WERI-Rb-1 (cell line): Measurements from ENCODE around the gene RGS1.

ENCODE experiments used
- DNase-seq: peaks from one replicate; pipeline ENCODE4 v3.0.0-alpha.2; 2020
- H3K27ac ChIP-seq: fragments of 250-450 bp; sonication (Bioruptor Pico); 2 replicates; pipeline ENCODE4 v1.5.1; 2020; ENCODE audit warnings: mild to moderate bottlenecking, moderate library complexity
- H3K27me3 ChIP-seq: fragments of 250-450 bp; sonication (Bioruptor Pico); 2 replicates; pipeline ENCODE4 v1.5.1; 2021; ENCODE audit warnings: mild to moderate bottlenecking, low read depth, moderate library complexity; ENCODE audit not compliant: insufficient read depth, severe bottlenecking
- H3K36me3 ChIP-seq: fragments of 250-450 bp; sonication (Bioruptor Pico); 2 replicates; pipeline ENCODE4 v1.5.1; 2020; ENCODE audit warnings: mild to moderate bottlenecking, moderate library complexity
- H3K4me3 ChIP-seq: 2 replicates; pipeline ENCODE4 v1.5.1; 2011; ENCODE audit warnings: low read depth, mild to moderate bottlenecking, control low read depth, low read length
- H3K9me3 ChIP-seq: fragments of 250-450 bp; sonication (Bioruptor Pico); 2 replicates; pipeline ENCODE4 v1.5.1; 2021; ENCODE audit warnings: mild to moderate bottlenecking, moderate library complexity; ENCODE audit not compliant: severe bottlenecking
- TF ChIP-seq, protein P1 (sequence below): IDR thresholded peaks from 2 replicates; pipeline ENCODE4 v1.5.1; 2011; ENCODE audit warnings: low read depth, mild to moderate bottlenecking, control low read depth, inconsistent platforms, low read length

RGS1 gene

DNA sequence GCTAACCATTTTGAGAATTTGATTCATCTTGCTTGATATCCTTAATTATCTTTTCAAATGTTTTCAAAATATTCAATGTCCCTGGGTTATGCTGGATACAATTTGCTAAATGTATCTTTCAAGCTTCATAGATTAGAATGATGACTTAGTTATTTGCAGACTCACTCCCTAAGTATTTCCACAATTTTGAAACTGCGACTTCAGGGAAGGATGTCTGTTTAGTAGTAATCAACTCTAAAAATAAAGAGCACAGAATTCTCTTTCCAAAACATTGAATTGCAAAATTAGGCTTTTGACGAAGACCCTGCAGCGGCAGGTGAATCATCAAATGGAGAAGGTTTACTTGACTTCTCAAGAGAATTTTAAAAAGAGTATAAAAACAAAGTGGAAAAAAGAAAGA lies 14.2 kb downstream of the RGS1 start:
- H3K27ac ChIP-seq, result no peak overlapping the region
- H3K36me3 ChIP-seq, result no peaks in the 10 kb centered on the region
- no peak for DNase-seq
- H3K27me3 ChIP-seq, result no peaks in the 10 kb centered on the region
- TF ChIP-seq, protein P1, sequence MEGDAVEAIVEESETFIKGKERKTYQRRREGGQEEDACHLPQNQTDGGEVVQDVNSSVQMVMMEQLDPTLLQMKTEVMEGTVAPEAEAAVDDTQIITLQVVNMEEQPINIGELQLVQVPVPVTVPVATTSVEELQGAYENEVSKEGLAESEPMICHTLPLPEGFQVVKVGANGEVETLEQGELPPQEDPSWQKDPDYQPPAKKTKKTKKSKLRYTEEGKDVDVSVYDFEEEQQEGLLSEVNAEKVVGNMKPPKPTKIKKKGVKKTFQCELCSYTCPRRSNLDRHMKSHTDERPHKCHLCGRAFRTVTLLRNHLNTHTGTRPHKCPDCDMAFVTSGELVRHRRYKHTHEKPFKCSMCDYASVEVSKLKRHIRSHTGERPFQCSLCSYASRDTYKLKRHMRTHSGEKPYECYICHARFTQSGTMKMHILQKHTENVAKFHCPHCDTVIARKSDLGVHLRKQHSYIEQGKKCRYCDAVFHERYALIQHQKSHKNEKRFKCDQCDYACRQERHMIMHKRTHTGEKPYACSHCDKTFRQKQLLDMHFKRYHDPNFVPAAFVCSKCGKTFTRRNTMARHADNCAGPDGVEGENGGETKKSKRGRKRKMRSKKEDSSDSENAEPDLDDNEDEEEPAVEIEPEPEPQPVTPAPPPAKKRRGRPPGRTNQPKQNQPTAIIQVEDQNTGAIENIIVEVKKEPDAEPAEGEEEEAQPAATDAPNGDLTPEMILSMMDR, result no peak
- H3K9me3 ChIP-seq, result no peaks in the 10 kb centered on the region
- H3K4me3 ChIP-seq, result no peak overlapping the region

DNA sequence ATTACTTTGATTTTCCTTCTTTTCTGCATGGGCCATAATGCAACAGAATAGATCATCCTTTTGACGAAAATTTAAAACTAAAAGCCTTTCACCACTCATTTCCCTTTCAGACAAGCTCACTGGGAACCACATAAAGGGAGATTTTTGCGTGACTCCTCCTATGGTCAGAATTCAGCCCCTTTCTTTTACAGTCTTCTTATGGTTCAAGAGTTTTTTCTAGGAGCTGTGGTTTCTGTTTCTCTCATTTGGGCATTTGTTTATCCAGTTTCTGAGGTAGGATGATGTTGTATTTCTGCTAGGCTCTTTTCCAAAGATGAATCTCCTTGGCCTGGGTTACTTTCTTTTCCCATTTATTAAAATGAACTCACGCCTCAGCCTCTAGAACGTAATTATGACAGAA lies 16.9 kb downstream of the RGS1 start:
- H3K9me3 ChIP-seq, result no peaks in the 10 kb centered on the region
- no peak for DNase-seq
- no peaks in the 10 kb centered on the region for H3K36me3 ChIP-seq
- no peaks in the 10 kb centered on the region for H3K27me3 ChIP-seq
- TF ChIP-seq, protein P1, result no peak
- no peak overlapping the region for H3K27ac ChIP-seq
- no peak overlapping the region for H3K4me3 ChIP-seq

DNA sequence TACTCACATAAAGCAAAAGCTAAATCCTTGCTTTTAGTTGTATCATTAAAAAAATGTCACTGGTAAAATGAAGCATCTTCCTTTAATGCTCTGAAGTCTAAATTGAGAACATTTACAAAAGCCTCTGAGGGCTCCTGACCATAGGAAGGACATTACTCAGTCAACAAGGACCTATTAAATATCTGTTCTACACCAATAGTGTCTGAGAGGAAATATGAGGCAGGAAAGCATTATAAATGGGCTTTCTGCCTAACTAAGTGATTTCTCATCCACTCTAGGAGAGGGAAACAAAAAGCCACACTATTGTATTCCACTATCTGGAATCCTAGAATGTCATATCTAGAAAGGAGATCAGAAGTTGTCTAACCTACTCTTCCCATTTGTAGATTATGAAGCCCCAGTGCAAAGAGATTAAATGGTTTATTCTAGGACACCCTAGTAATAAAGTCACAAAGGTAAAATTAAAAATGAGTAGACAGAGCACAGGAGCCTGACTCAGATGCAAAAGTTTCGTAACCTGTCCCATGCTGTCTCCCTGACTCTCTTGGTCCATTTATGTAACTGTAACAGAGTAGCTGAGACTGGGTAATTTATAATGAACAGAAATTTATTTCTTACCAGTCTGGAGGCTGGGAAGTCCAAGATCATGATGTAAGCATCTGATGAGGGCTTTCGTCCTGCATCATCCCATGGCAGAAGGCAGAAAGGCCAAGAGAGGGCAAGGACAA lies 17.6 kb downstream of the RGS1 start:
- Histone ChIP-seq H3K27me3 (no peaks in the 10 kb centered on the region), H3K9me3 (no peaks in the 10 kb centered on the region), H3K4me3 (no peak overlapping the region), H3K36me3 (no peaks in the 10 kb centered on the region), H3K27ac (no peak overlapping the region)
- no peak for DNase-seq
- TF ChIP-seq, protein P1, result no peak

DNA sequence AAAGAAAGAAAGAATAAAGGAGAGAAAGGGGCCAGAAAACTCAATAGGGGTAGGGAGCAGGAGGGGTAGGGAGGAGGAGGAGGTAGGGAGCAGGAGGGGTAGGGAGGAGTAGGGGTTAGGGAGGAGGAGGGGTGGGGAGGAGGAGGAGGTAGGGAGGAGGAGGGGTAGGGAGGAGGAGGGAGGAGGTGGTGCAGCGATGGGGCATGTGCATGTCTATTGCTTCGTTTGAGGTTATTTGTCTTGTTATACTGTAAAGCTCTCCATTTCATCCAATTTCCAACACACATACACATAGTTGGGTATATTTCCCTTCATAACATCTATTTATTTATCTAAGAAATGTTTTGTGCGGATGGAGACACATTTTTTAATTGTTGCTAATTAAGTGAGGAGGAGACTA lies 19.7 kb downstream of the RGS1 start:
- Histone ChIP-seq H3K27me3 (no peaks in the 10 kb centered on the region), H3K36me3 (no peaks in the 10 kb centered on the region), H3K27ac (no peak overlapping the region), H3K4me3 (no peak overlapping the region), H3K9me3 (no peaks in the 10 kb centered on the region)
- no peak for DNase-seq
- TF ChIP-seq, protein P1, result no peak

DNA sequence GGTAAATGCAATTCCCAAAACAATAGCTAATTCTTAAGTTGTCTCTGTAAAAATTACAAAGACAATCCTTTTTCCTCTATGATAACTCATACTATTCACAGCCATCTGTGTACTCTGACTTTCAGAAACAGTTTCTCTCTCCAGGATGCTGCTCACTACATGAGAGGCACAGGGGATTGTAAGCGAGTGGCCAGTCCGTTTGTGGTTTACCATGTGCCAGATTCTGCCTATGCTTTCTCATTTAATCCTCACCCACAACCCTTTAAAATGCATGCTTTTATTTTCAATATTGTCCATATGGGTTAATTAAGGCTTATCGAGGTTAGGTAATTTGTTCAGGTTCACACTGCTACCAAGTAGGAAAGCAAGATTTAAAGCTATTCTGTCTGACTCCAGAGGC lies 23.0 kb downstream of the RGS1 start:
- Histone ChIP-seq H3K9me3 (no peaks in the 10 kb centered on the region), H3K27ac (no peak overlapping the region), H3K4me3 (no peak overlapping the region), H3K36me3 (no peaks in the 10 kb centered on the region), H3K27me3 (no peaks in the 10 kb centered on the region)
- TF ChIP-seq, protein P1, result no peak
- DNase-seq, result no peak

DNA sequence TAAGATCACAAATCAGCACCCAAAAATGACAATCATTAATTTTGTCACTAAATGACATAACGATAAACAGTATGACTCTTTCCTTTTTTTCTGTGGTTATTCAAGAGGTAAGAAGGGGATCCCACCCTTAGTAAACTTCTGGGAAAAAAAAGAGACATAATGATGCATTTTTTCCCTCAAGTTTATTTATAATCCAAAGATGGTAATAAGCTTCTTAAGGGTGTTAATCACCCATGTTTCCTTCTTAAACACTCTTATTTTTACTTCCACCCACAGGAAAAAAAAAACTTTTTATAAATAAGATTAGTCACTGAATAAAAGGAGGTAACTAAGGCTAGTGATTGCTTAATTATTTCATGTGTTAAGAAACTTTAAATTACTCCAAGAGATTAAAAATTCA lies 24.7 kb downstream of the RGS1 start:
- TF ChIP-seq, protein P1, result no peak
- H3K27ac ChIP-seq, result no peak overlapping the region
- no peak for DNase-seq
- no peaks in the 10 kb centered on the region for H3K36me3 ChIP-seq
- H3K27me3 ChIP-seq, result no peaks in the 10 kb centered on the region
- H3K4me3 ChIP-seq, result no peak overlapping the region
- no peaks in the 10 kb centered on the region for H3K9me3 ChIP-seq
